Vagina (tissue), 2 donors: ENCODE measurements around the gene GYPC.

Experiments used
- CTCF ChIP-seq, 3 experiments: fragments of 450-650 bp in 2 of 3; fragments of 200-600 bp in 1 of 3; sonication (generic) in 1 of 3; IDR thresholded peaks; one replicate each; pipeline ENCODE4 v1.5.1; 2017 to 2019; ENCODE audit warnings: antibody characterized with exemption in 3 of 3, mild to moderate bottlenecking in 2 of 3, moderate library complexity in 2 of 3
- POLR2A ChIP-seq, 2 donors: fragments of 450-650 bp; IDR thresholded peaks; one replicate each; pipeline ENCODE4 v1.6.1; 2017; ENCODE audit warnings: antibody characterized with exemption in 2 of 2, mild to moderate bottlenecking in 2 of 2, moderate library complexity in 2 of 2

GRCh38 chr2:126653761-126654160 lies 2.2 kb upstream of the GYPC start:
- TF ChIP-seq CTCF (IDR thresholded peaks at IDR 0.05) (no peak), POLR2A (IDR thresholded peaks at IDR 0.05) (no peak)
